Activated CD8-positive, alpha-beta memory T cell treated with anti-CD3 and anti-CD28 coated beads, Interleukin-2, amount 10 ng/mL, durations not matched to agents 7 days and 5 days (primary cell): Measurements from ENCODE around the gene KCNN1. TPM values are rescaled to one million over a fixed set of nuclear protein-coding genes. Genes with fewer than 3 reads are reported as not detected.

Source experiments
- ATAC-seq: fragments of 150-1000 bp; cut with Tn5 transposase; one replicate; pipeline ENCODE4 v1.10.0; 2021; ENCODE audit warnings: moderate library complexity
- CTCF ChIA-PET: fragments of 350-600 bp; sonication (Branson Sonifier 250); formaldehyde crosslinking; loops from one replicate; lab custom pipeline; 2021; ENCODE audit warnings: antibody characterized with exemption; lab: Charles Lee
- DNase-seq: peaks from one replicate; pipeline ENCODE4 v3.0.0-alpha.2; 2020
- H3K27ac Mint-ChIP-seq: one replicate; pipeline ENCODE4 v1.8.0; 2021; ENCODE audit warnings: mild to moderate bottlenecking, mixed read lengths
- H3K27me3 Mint-ChIP-seq: one replicate; pipeline ENCODE4 v1.8.0; 2021; ENCODE audit warnings: mixed read lengths
- H3K36me3 Mint-ChIP-seq: one replicate; pipeline ENCODE4 v1.8.0; 2021; ENCODE audit warnings: mild to moderate bottlenecking, mixed read lengths
- H3K4me1 Mint-ChIP-seq: one replicate; pipeline ENCODE4 v1.8.0; 2021; ENCODE audit warnings: mixed read lengths
- H3K4me3 Mint-ChIP-seq: one replicate; pipeline ENCODE4 v1.8.0; 2021; ENCODE audit warnings: mild to moderate bottlenecking, moderate library complexity, mixed read lengths
- H3K9me3 Mint-ChIP-seq: one replicate; pipeline ENCODE4 v1.8.0; 2022; ENCODE audit warnings: low read depth, mixed read lengths
- total RNA-seq, 2 experiments: library from RNA; stranded (reverse); gene quantifications; one replicate each; pipeline ENCODE4 v1.2.3, GENCODE V29; 2021

The KCNN1 gene
- total RNA-seq, 2 experiments from 2014 or later, result 0.21 TPM; not detected in 1

GRCh38 chr19:18044825-18045304, 78.0 kb downstream of the KCNN1 start:
- peaks cover 6% of the 10 kb centered on the region for H3K9me3 Mint-ChIP-seq
- CTCF ChIA-PET, result interaction anchor here (0.7 to 2.1 kb wide), 17 partner anchors 11 to 150 kb away, joined by 3 to 12 read pairs (median 5); partner anchors contain the start of genes ARRDC2 and IL12RB1
- peak; percentile 98 for DNase-seq

GRCh38 chr19:18045307-18046050, 78.6 kb downstream of the KCNN1 start:
- Mint-ChIP-seq H3K4me1 (peaks cover 36% of the 10 kb centered on the region), H3K9me3 (peaks cover 6% of the 10 kb centered on the region), H3K4me3 (peak overlapping the region; percentile 42), H3K36me3 (peaks cover 2% of the 10 kb centered on the region), H3K27me3 (peaks cover 29% of the 10 kb centered on the region), H3K27ac (peak overlapping the region; percentile 85)
- CTCF ChIA-PET, result interaction anchor here (0.7 to 2.1 kb wide), 17 partner anchors 11 to 149 kb away, joined by 3 to 12 read pairs (median 5); partner anchors contain the start of genes ARRDC2 and IL12RB1
- DNase-seq (no peak), ATAC-seq (peak; percentile 4)

More at GRCh38 chr19:18044825-18045304, 78.0 kb downstream of the KCNN1 start:
- peaks cover 26% of the 10 kb centered on the region for H3K27me3 Mint-ChIP-seq
- H3K4me1 Mint-ChIP-seq, result peaks cover 31% of the 10 kb centered on the region
- peak; percentile 99 for ATAC-seq
- H3K4me3 Mint-ChIP-seq, result peak overlapping the region; percentile 42
- peak overlapping the region; percentile 85 for H3K27ac Mint-ChIP-seq
- H3K36me3 Mint-ChIP-seq, result peaks cover 2% of the 10 kb centered on the region

GRCh38 chr19:18046059-18046718, 79.3 kb downstream of the KCNN1 start:
- ATAC-seq (no peak), DNase-seq (no peak)
- Mint-ChIP-seq H3K9me3 (peaks cover 3% of the 10 kb centered on the region), H3K27me3 (peaks cover 23% of the 10 kb centered on the region), H3K36me3 (no peaks in the 10 kb centered on the region), H3K4me3 (no peak overlapping the region), H3K27ac (no peak overlapping the region), H3K4me1 (peaks cover 40% of the 10 kb centered on the region)
- CTCF ChIA-PET, result interaction anchor here (1.1 to 2.1 kb wide), 2 partner anchors 28 to 39 kb away, joined by 3 to 12 read pairs; partner anchors contain the start of gene ARRDC2

- DNase-seq (no peak), ATAC-seq (no peak)
- Mint-ChIP-seq H3K4me1 (peaks cover 29% of the 10 kb centered on the region), H3K27me3 (peaks cover 14% of the 10 kb centered on the region), H3K9me3 (no peaks in the 10 kb centered on the region), H3K4me3 (no peak overlapping the region), H3K27ac (no peak overlapping the region), H3K36me3 (no peaks in the 10 kb centered on the region)
- CTCF ChIA-PET, result interaction anchor here (0.9 kb wide), 1 partner anchor 41 kb away, joined by 3 read pairs; the partner anchor contains the start of gene ARRDC2
Observed at GRCh38 chr19:18049385-18049784, 82.5 kb downstream of the KCNN1 start.

Other genes with a start within 250 kb of the KCNN1 start
- 10 to 100 TPM; 67.3 to 69.1 TPM for gene MAP1S, start 247.6 kb upstream of the KCNN1 start, total RNA-seq
- 10 to 100 TPM; 58.4 to 70.6 TPM for gene FCHO1, start 215.6 kb upstream of the KCNN1 start, total RNA-seq
- not detected for gene B3GNT3, start 172.0 kb upstream of the KCNN1 start, total RNA-seq
- 1 to 10 TPM; 1.7 to 2.2 TPM for gene INSL3, start 145.6 kb upstream of the KCNN1 start, total RNA-seq
- gene JAK3, start 119.1 kb upstream of the KCNN1 start, total RNA-seq, result 100 to 1,000 TPM; 137 to 146 TPM
- gene RPL18A, start 107.2 kb upstream of the KCNN1 start, total RNA-seq, result 1,000 to 10,000 TPM; 1,945 to 2,182 TPM
- gene SLC5A5, start 95.2 kb upstream of the KCNN1 start, total RNA-seq, result under 1 TPM; 0.59 to 0.73 TPM
- gene CCDC124, start 34.1 kb upstream of the KCNN1 start, total RNA-seq, result 100 to 1,000 TPM in 1 of 2 experiments, 10 to 100 TPM in 1; 83.8 to 101 TPM
- 10 to 100 TPM; 35.3 to 45.2 TPM for gene ARRDC2, start 41.1 kb downstream of the KCNN1 start, total RNA-seq
- gene IL12RB1, start 119.8 kb downstream of the KCNN1 start, total RNA-seq, result 10 to 100 TPM; 69.9 to 76.2 TPM
- gene MAST3, start 130.7 kb downstream of the KCNN1 start, total RNA-seq, result 10 to 100 TPM; 25.7 to 34.1 TPM
- 10 to 100 TPM in 1 of 2 experiments, 1 to 10 TPM in 1; 8.0 to 11.2 TPM for gene PIK3R2, start 186.1 kb downstream of the KCNN1 start, total RNA-seq
- 10 to 100 TPM; 57.1 to 66.2 TPM for gene IFI30, start 206.7 kb downstream of the KCNN1 start, total RNA-seq
- 10 to 100 TPM in 1 of 2 experiments, 1 to 10 TPM in 1; 8.2 to 12.9 TPM for gene MPV17L2, start 226.1 kb downstream of the KCNN1 start, total RNA-seq
- gene RAB3A, start 236.9 kb downstream of the KCNN1 start, total RNA-seq, result 1 to 10 TPM; 3.5 to 3.7 TPM